NOMO-1 treated with dmso at 0.1 percent for 144 hours (cell line): ENCODE data around the gene NAV2.

Experiments used
- DNase-seq: peaks from one replicate; lab custom pipeline; 2025; ENCODE audit not compliant: unreplicated experiment; lab: John Stamatoyannopoulos, UW

The NAV2 gene

GRCh38 chr11:19861171-19861570 lies 148.5 kb downstream of the NAV2 start:
- no peak for DNase-seq

GRCh38 chr11:19862091-19862490 lies 149.5 kb downstream of the NAV2 start:
- DNase-seq: no peak

- DNase-seq: no peak
Observed at GRCh38 chr11:19864141-19865140, 151.8 kb downstream of the NAV2 start.

- DNase-seq: no peak
Observed at GRCh38 chr11:19866037-19866436, 153.4 kb downstream of the NAV2 start.

GRCh38 chr11:19866521-19866920 lies 153.9 kb downstream of the NAV2 start:
- DNase-seq: no peak

GRCh38 chr11:19867064-19867463 lies 154.4 kb downstream of the NAV2 start:
- no peak for DNase-seq

- no peak for DNase-seq
Observed at GRCh38 chr11:19868281-19868821, 155.7 kb downstream of the NAV2 start.

- DNase-seq: no peak
Observed at GRCh38 chr11:19868871-19869270, 156.2 kb downstream of the NAV2 start.

GRCh38 chr11:19869466-19869865 lies 156.8 kb downstream of the NAV2 start:
- DNase-seq: no peak

- no peak for DNase-seq
Observed at GRCh38 chr11:19869946-19870589, 157.4 kb downstream of the NAV2 start.

- no peak for DNase-seq
Observed at GRCh38 chr11:19871531-19871930, 158.9 kb downstream of the NAV2 start.

- DNase-seq: no peak
Observed at GRCh38 chr11:19872512-19873145, 160.0 kb downstream of the NAV2 start.

- no peak for DNase-seq
Observed at GRCh38 chr11:19873730-19874129, 161.1 kb downstream of the NAV2 start.

GRCh38 chr11:19874266-19874665 lies 161.6 kb downstream of the NAV2 start:
- no peak for DNase-seq

- no peak for DNase-seq
Observed at GRCh38 chr11:19876750-19877149, 164.1 kb downstream of the NAV2 start.

GRCh38 chr11:19878520-19878919 lies 165.9 kb downstream of the NAV2 start:
- no peak for DNase-seq

GRCh38 chr11:19879307-19880087 lies 166.9 kb downstream of the NAV2 start:
- DNase-seq: no peak

GRCh38 chr11:19880088-19880345 lies 167.4 kb downstream of the NAV2 start:
- DNase-seq: no peak

GRCh38 chr11:19881177-19881576 lies 168.5 kb downstream of the NAV2 start:
- no peak for DNase-seq

GRCh38 chr11:19882356-19882755 lies 169.7 kb downstream of the NAV2 start:
- no peak for DNase-seq

- DNase-seq: no peak
Observed at GRCh38 chr11:19886498-19886897, 173.9 kb downstream of the NAV2 start.
